Stimulated activated CD8-positive, alpha-beta memory T cell treated with anti-CD3 and anti-CD28 coated beads, Interleukin-15, amount 100 ng/mL, for 1 hour (primary cell): ENCODE measurements around the gene PLCE1.
"Not testable (repeated sequence)": the region's sequence is repeated elsewhere in the genome, so short reads cannot be mapped to it uniquely, and the experiment has no call there.

ENCODE experiments used
- DNase-seq: peaks from one replicate; pipeline ENCODE4 v3.0.0-alpha.2; 2020; ENCODE audit warnings: low read depth

PLCE1 gene

DNA sequence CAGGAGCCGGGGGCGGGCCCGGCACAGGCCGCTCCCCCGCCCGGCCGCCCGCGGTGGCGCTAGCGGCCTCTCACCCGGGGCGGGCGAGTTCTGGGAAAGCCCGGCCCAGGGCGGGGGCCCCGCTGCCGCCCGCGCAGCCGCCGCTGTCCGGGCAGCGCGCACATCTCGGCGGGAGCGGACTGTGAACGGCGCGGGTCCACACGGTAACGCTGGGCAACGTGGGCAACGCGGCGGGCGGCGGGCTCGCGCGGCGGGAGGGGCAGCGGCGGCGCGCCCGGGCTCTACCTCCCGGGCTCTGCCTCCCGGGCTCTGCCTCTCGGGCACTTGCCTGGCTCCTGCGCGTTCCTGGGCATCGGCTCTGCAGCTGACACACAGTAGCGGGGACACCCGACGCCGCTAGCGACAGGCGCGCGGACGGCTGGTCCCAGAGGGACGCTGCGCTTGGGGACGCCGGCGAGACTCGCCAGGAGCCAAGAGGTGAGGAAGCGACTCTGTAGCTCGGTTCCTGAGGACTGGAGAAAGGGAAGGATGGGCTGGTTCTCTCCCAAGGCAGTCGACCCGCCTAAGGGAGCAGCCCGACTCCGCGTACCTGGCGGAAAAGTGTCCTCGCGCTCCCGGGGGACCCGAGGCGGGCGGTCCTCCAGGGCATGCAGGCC, at the start of gene PLCE1:
Gene PLCE1 (plus strand): TSS at position 150 of the 656 bp plus-strand sequence. CDS start 37,116 bp downstream, outside the sequence.
- DNase-seq, result no peak

DNA sequence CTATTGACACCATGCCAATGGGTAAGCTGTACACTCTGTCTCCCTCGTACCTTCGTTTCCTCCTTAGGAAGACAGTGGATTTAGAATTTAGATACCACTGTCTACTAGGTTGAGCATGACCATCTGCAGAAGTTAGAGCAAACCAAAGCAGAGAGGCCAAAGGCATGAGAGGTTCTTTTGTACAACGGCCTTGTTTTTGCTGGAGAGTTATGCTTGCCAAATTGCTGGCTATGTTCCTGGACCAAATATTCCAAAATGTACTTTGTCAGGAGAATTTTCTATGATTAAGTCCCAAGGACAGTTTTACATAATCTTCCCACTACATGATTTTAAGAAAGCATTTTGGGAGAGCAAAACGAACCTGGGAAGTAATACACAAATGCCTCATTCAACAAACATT, 47.9 kb upstream of the PLCE1 start:
- no peak for DNase-seq

DNA sequence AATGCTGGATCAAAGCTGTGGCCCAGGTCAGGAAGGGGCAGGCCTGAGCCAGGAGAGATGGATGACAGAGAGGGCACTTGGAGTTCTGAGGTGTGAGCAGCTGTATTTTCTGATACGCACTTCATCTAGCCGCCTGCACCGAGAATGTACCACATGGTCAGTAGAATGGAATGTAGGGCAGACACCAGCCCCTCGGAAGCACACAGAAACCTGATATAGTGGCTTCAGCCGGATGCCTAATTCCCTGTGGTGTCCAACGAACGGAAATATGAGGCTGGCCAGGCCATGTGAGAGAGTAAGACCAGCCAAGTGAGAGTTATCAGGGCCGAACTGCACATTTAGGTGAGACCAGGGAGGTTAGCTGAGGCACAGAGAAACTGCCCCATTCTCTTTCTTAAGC, 46.7 kb upstream of the PLCE1 start:
- no peak for DNase-seq

DNA sequence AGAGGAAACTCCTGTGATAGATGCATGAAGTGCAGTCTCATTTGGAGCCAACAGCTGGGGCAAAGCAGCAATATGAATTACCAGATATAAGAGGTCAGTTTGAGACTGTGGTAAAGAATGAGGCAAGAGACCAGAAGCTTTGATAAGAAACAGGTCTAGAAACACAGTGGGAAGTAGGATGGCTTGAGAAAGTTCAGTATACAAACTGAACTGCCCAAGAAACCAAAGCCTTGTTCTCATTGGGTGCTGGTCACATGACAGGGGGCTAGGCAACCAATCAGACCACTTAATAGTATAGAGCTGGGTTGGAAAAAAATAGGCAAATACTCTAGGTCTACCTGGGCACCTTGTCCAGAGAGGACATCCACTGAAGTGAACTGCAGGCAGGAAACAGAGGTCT, 46.2 kb upstream of the PLCE1 start:
- no peak for DNase-seq

DNA sequence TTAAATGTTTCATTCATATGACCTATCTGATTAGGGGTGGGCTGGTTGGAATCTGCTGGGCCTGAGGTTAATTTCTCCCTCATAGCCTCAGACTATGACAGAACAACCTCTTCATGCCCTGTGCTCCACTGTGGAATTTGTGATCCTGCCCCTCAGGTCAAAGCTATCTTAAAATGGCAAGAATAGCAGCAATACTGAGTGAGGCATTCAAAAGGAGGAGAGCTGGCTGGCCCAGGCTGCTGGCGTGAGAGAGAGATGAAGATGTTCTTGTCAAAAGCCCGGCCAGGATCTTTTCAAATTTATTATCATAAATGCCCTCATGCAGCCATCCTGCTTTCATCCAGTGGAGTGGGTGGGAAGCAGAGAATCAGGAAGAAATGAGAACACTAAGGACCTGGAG, 41.8 kb upstream of the PLCE1 start:
- no peak for DNase-seq

DNA sequence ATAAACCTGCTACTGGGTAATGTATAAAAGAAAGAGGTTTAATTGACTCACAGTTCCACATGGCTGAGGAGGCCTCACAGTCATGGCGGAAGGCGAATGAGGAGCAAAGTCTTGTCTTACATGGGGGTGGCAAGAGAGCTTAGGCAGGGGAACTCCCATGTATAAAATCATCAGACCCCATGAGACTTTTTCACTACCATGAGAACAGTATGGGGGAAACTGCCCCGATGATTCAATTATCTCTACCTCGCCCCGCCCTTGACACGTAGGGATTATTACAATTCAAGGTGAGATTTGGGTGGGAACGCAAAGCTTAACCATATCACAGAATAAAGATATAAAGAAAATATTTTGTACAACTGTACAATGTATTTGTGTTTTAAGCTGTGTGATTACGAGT, 39.4 kb upstream of the PLCE1 start:
- no peak for DNase-seq

GRCh38 chr10:93954726-93955363, 38.9 kb upstream of the PLCE1 start:
- no peak for DNase-seq

DNA sequence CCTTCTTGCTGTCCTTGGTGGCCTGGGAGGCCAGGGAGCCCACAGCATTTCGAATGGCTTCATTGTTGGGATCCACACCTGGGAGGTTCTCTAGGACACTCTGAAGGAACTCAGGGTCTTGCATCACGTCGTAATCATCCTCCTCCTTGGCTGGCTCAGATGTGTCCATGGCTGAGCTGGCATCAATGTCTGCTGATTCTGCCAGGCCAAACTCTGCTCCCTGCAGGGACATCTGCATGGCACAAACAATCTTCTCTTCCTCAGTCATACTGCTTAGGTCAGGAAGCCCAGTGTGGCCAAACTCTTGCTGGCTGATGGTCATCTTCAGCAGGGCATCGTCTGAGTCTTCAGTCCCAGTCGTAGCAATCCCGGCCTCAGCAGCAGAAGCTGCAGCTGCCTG, 34.9 kb upstream of the PLCE1 start:
- no peak for DNase-seq

GRCh38 chr10:93960988-93961387, 32.7 kb upstream of the PLCE1 start:
- not testable (repeated sequence) for DNase-seq

DNA sequence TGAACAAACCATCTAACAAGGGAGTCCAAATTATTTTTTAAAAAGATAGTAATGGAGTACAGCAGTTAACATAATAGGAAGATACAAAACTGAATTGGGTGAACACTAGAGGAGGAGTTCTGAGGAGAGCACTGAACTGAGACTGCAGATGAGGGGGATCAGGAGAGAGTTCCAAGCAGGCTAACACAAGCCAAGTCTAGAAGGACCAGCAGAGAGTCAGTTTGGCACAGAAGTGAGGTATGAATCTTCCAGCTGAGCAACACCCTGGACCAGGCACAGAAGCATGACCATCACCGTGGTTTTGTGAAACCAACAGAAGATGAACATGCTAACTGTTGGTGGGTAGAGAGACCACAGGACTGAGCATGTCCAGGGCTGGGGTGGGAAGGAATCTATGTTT, 30.8 kb upstream of the PLCE1 start:
- no peak for DNase-seq

- DNase-seq, result no peak
These were observed 30.3 kb upstream of the PLCE1 start for GRCh38 chr10:93963434-93963833.

GRCh38 chr10:93965911-93966310, 27.8 kb upstream of the PLCE1 start:
- DNase-seq, result no peak

DNA sequence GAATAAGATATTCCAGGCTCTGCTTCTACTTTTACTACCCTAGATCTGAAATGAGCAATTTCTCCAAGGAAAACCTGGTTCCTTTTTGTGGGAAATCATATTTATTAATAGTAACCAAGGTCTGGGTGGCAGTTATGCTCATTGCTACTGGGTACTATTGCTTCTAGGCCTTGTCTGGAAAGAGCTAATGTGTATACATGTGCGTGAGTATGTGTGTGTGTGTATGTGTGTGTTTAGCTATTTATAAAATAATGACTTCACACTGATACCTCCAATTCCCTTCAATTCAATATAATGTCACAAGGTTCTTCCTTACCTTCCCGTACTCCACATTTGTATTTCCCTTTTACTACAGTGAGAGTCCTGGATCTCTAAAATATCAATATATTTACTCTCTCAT, 26.0 kb upstream of the PLCE1 start:
- DNase-seq, result no peak

DNA sequence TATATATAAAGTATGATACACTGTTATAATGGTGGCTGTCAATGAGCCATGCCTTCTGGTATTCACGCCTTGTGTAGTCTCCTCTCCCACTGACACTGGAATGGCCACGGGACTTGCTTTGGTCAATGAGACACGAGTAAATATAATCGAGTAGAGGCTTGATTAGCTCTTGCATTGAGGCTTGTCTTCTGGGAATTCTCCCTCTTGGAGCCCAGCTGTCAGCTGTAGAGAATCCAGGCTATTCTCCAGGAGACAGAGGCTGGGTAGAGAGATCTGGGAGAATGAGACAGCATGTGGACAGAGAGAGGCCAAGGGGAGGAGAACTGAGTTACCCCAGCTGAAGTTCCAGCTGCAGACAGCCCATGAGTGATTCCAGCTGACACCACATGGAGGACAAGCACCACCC, 25.2 kb upstream of the PLCE1 start:
- no peak for DNase-seq

- DNase-seq, result not testable (repeated sequence)
These were observed 23.2 kb upstream of the PLCE1 start for GRCh38 chr10:93970433-93971010.

- DNase-seq, result no peak
These were observed 19.8 kb upstream of the PLCE1 start for GRCh38 chr10:93973748-93974445.

GRCh38 chr10:93977442-93977841, 16.3 kb upstream of the PLCE1 start:
- no peak for DNase-seq

DNA sequence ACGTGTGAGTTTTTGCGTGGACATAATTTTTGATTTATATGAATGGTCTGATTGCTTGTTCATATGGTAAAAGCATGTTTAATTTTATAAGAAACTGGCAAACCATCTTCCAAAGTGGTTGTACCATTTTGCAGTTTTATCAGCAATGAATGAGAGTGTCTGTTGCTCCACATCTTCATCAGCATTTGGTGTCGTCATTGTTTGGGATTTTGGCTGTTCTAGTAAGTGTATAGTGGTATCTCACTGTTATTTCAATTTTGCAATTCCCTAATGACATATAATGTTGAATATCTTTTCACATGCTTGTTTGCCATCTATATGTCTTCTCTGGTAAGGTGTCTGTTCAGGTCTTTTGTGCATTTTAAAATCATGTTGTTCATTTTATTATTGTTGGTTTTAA, 13.2 kb upstream of the PLCE1 start:
- no peak for DNase-seq

GRCh38 chr10:93991114-93991513, 2.6 kb upstream of the PLCE1 start:
- DNase-seq, result no peak

DNA sequence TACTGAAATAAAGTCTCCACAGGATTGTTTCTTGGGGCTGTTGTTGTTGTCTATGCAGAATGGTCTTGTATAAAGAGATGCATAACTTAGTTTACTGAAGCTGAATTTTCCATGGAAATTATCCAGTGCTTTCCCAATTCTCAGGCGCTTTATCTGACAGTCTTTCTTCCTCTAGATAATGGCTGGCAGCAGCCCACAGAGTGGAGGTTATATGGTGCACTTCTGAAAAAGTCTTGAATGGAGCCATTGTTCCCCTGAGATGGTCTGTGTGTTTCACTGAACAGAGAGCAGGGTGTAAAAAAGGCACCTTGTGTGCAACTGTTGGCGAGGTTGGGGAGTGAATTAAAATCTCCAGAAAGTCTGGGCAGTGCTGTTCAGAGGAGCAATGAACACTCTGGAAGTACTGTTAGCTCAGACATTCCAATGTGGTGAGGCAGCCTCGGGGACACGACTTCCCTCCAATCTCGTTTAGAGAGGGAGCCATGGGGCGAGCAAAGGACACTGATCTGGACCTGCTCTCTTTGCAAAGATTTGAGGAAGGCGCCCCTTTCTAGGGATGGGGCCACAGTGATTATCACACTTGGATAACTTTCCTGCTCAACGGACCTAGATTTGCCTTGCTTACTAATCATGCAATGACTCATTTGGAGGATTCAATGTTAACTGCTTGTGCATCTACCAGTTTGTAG, 2.0 kb upstream of the PLCE1 start:
- no peak for DNase-seq

GRCh38 chr10:93992400-93993030, 1.2 kb upstream of the PLCE1 start:
- no peak for DNase-seq

GRCh38 chr10:93993414-93993781, 333 bp upstream of the PLCE1 start:
- DNase-seq, result no peak
